Liver (tissue), 9 donors: ENCODE data around the gene CLDN5. TPM values are rescaled to one million over a fixed set of nuclear protein-coding genes. Genes with fewer than 3 reads are reported as not detected.

Source experiments
- DNase-seq: peaks from one replicate; pipeline ENCODE4 v3.0.0-alpha.2; 2017; ENCODE audit warnings: low spot score
- H3K27ac ChIP-seq, 2 donors: one replicate each; pipeline ENCODE4 v1.7.0; 2013; ENCODE audit warnings: inconsistent platforms in 2 of 2, low read length in 2 of 2, control low read depth in 1 of 2, low read depth in 1 of 2, mild to moderate bottlenecking in 1 of 2
- H3K27me3 ChIP-seq, 4 donors: one replicate each; pipeline versions ENCODE4 v1.6.1 to v1.7.0; 2013; ENCODE audit warnings: low read length in 3 of 4, inconsistent platforms in 1 of 4, mild to moderate bottlenecking in 1 of 4, moderate library complexity in 1 of 4; ENCODE audit not compliant: control insufficient read depth in 4 of 4, insufficient read depth in 4 of 4
- H3K36me3 ChIP-seq, 4 donors: one replicate each; pipeline versions ENCODE4 v1.6.1 to v1.7.0; 2013; ENCODE audit warnings: low read length in 3 of 4, mild to moderate bottlenecking in 3 of 4, low read depth in 1 of 4, moderate library complexity in 1 of 4; ENCODE audit not compliant: control insufficient read depth in 4 of 4, insufficient read depth in 3 of 4
- H3K4me1 ChIP-seq, 4 donors: one replicate each; pipeline versions ENCODE4 v1.6.1 to v1.7.0; 2013; ENCODE audit warnings: low read length in 3 of 4, mild to moderate bottlenecking in 3 of 4, moderate library complexity in 1 of 4; ENCODE audit not compliant: control insufficient read depth in 4 of 4, insufficient read depth in 4 of 4
- H3K4me3 ChIP-seq, 3 donors: one replicate each; pipeline versions ENCODE4 v1.6.1 to v1.7.0; 2013; ENCODE audit warnings: low read length in 3 of 3, control low read depth in 1 of 3, low read depth in 1 of 3, mild to moderate bottlenecking in 1 of 3
- H3K9ac ChIP-seq, 2 donors: one replicate each; pipeline ENCODE4 v1.7.0; 2013; ENCODE audit warnings: low read length in 2 of 2, mild to moderate bottlenecking in 2 of 2, moderate library complexity in 2 of 2, control low read depth in 1 of 2, low read depth in 1 of 2
- H3K9me3 ChIP-seq, 4 donors: one replicate each; pipeline versions ENCODE4 v1.6.1 to v1.7.0; 2013; ENCODE audit warnings: low read length in 3 of 4; ENCODE audit not compliant: control insufficient read depth in 4 of 4
- EGR1 ChIP-seq, 2 donors: IDR thresholded peaks; 2 replicates each; pipeline ENCODE4 v1.6.1; 2016 to 2018; ENCODE audit warnings: antibody characterized with exemption in 2 of 2, low read depth in 2 of 2
- FOXA1 ChIP-seq: IDR thresholded peaks from 2 replicates; pipeline ENCODE4 v1.6.1; 2016; ENCODE audit warnings: antibody characterized with exemption
- FOXA2 ChIP-seq: IDR thresholded peaks from 2 replicates; pipeline ENCODE4 v1.6.1; 2016; ENCODE audit warnings: antibody characterized with exemption
- GABPA ChIP-seq, 2 donors: IDR thresholded peaks in 1 of 2; conservative IDR thresholded peaks in 1 of 2; 2 replicates each; pipeline ENCODE4 v1.6.1; 2016; ENCODE audit warnings: antibody characterized with exemption in 2 of 2, mild to moderate bottlenecking in 1 of 2, moderate library complexity in 1 of 2
- HNF4G ChIP-seq: IDR thresholded peaks from 2 replicates; pipeline ENCODE4 v1.6.1; 2016; ENCODE audit warnings: antibody characterized with exemption
- JUND ChIP-seq, 2 donors: IDR thresholded peaks; 2 replicates each; pipeline ENCODE4 v1.6.1; 2016; ENCODE audit warnings: antibody characterized with exemption in 2 of 2
- NR2F2 ChIP-seq: IDR thresholded peaks from 2 replicates; pipeline ENCODE4 v1.6.1; 2016; ENCODE audit warnings: antibody characterized with exemption
- RXRA ChIP-seq, 2 donors: IDR thresholded peaks; 2 replicates each; pipeline ENCODE4 v1.6.1; 2017 to 2018; ENCODE audit warnings: antibody characterized with exemption in 2 of 2, mild to moderate bottlenecking in 1 of 2
- SP1 ChIP-seq: IDR thresholded peaks from 2 replicates; pipeline ENCODE4 v1.6.1; 2018; ENCODE audit warnings: antibody characterized with exemption, mild to moderate bottlenecking
- YY1 ChIP-seq: IDR thresholded peaks from 2 replicates; pipeline ENCODE4 v1.6.1; 2016; ENCODE audit warnings: antibody characterized with exemption, mild to moderate bottlenecking
- ZBTB33 ChIP-seq: IDR thresholded peaks from 2 replicates; pipeline ENCODE4 v1.6.1; 2016; ENCODE audit warnings: antibody characterized with exemption
- WGBS: extraction: QIAGEN DNeasy Blood & Tissue Kit; methylation state at CpG from one replicate; pipeline ENCODE4 v1.1.7; 2013; 5-methylcytosine and 5-hydroxymethylcytosine counted together
- polyA plus RNA-seq, 2 donors: library from polyadenylated mRNA; stranded (reverse) in 1 of 2; unstranded in 1 of 2; fragments of 200-250 nt in 1 of 2; fragments of >200 nt in 1 of 2; fragmentation: Nextera tagmentation in 1 of 2; extraction: Ambion mirVana in 1 of 2; gene quantifications; one replicate each; pipeline versions ENCODE4 v1.2.1 to v1.2.3, GENCODE V29; 2013 to 2015
- total RNA-seq, 2 donors: library from RNA; depleted of rRNA; stranded (reverse); fragments of >200 nt; gene quantifications; one replicate each; pipeline ENCODE4 v1.2.3, GENCODE V29; 2014
- TF ChIP-seq, protein P1 (sequence below): fragments of 150-350 bp; IDR thresholded peaks from 2 replicates; pipeline ENCODE4 v1.5.1; 2017; ENCODE audit warnings: improper control_type of control experiment, low read depth, low read length; ENCODE audit not compliant: missing input control
- donor health status: healthy.
- donor health status: healthy.
- donor health status: healthy.
- donor health status: healthy.
- donor health status: healthy.

The CLDN5 gene
- total and polyA plus RNA-seq, 4 donors = 15.6 to 31.5 (median 22.4) TPM

DNA sequence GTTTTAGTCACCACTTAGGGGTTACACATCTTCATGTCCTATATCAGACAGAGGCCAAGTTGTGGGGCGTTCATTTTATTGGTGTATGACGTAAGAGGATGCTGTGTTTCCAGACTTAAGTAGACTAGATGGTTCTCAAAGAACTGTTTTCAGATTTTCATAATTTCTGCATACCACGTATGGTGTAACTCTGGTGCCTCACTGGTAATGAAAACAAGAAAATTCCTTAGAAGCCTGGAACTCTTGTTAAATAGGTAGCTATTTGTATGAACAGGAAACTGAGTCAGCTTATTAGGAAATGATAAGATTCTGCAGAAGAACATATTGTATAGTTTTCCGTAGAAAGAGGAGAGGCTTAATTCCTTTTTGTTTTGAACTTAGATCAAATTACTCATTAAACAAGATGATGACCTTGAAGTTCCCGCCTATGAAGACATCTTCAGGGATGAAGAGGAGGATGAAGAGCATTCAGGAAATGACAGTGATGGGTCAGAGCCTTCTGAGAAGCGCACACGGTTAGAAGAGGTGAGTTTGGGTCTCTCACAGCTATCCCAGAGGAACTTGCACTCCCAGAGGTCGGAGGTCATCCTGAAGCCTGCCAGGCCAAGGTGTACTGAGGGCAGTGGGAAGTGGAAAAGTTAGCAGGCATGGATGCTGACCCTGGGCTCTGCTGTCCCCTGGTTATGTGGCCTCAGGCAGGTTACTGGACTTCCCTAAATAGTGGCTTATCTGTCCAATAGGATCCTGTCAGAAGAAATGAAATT, 40.5 kb downstream of the CLDN5 start:
- Histone ChIP-seq H3K9ac (no peak overlapping the region), H3K36me3 (no peaks in the 10 kb centered on the region), H3K4me3 (no peak overlapping the region), H3K27ac (no peak overlapping the region), H3K27me3 (no peaks in the 10 kb centered on the region), H3K9me3 (no peaks in the 10 kb centered on the region), H3K4me1 (peaks cover 3 to 7% (median 4%) of the 10 kb centered on the region in 4 donors)
- WGBS = 86% methylated on average over 8 of the region's 8 CpGs
- TF ChIP-seq GABPA (IDR thresholded peaks at IDR 0.05 in 1 of 2, conservative IDR thresholded peaks at IDR 0.05 in 1 of 2) = no peak
- no peak for TF ChIP-seq FOXA2
- TF ChIP-seq SP1 = no peak
- TF ChIP-seq, protein P1, sequence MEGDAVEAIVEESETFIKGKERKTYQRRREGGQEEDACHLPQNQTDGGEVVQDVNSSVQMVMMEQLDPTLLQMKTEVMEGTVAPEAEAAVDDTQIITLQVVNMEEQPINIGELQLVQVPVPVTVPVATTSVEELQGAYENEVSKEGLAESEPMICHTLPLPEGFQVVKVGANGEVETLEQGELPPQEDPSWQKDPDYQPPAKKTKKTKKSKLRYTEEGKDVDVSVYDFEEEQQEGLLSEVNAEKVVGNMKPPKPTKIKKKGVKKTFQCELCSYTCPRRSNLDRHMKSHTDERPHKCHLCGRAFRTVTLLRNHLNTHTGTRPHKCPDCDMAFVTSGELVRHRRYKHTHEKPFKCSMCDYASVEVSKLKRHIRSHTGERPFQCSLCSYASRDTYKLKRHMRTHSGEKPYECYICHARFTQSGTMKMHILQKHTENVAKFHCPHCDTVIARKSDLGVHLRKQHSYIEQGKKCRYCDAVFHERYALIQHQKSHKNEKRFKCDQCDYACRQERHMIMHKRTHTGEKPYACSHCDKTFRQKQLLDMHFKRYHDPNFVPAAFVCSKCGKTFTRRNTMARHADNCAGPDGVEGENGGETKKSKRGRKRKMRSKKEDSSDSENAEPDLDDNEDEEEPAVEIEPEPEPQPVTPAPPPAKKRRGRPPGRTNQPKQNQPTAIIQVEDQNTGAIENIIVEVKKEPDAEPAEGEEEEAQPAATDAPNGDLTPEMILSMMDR = no peak
- no peak for TF ChIP-seq FOXA1
- TF ChIP-seq HNF4G = no peak
- no peak for DNase-seq

DNA sequence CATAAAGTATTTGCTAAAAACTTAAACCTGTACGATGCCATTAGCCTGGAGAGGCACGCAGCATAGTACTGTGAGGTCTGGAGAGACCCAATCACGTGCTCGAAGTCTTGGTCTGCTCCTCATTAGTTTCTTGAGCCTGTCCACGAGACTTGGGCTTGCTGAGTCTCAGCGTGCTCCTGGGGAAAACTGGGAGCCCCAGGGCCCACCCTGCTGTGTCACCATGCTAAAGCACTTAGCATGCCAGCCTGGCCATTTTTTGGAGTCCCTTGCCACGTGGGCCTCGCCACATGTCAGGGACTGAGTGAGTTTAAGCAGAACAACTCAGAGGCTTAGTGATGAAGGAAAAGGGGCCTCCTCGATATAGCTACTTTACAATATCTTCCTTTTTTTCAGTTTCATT, 41.9 kb downstream of the CLDN5 start:
- Histone ChIP-seq H3K27ac (no peak overlapping the region), H3K4me1 (peaks cover 3 to 16% (median 15%) of the 10 kb centered on the region in 4 donors), H3K9me3 (no peaks in the 10 kb centered on the region), H3K9ac (no peak overlapping the region), H3K27me3 (no peaks in the 10 kb centered on the region), H3K36me3 (no peaks in the 10 kb centered on the region), H3K4me3 (no peak overlapping the region)
- no peak for TF ChIP-seq ZBTB33
- TF ChIP-seq SP1 = no peak
- no peak for TF ChIP-seq EGR1 (IDR thresholded peaks at IDR 0.05; ENCODE audit: low read depth in 2 of 2)
- no peak for TF ChIP-seq FOXA2
- no peak for TF ChIP-seq NR2F2
- no peak for TF ChIP-seq RXRA (IDR thresholded peaks at IDR 0.05)
- TF ChIP-seq HNF4G = no peak
- TF ChIP-seq JUND (IDR thresholded peaks at IDR 0.05) = no peak
- DNase-seq = no peak
- WGBS = 96% methylated on average over 9 of the region's 9 CpGs

GRCh38 chr22:19480789-19481188, 43.4 kb downstream of the CLDN5 start:
- no peak for TF ChIP-seq YY1
- TF ChIP-seq FOXA2 = no peak
- no peak overlapping the region for H3K4me3 ChIP-seq
- no peak overlapping the region for H3K9ac ChIP-seq
- H3K9me3 ChIP-seq = no peaks in the 10 kb centered on the region
- no peak for DNase-seq
- no peak overlapping the region for H3K27ac ChIP-seq
- WGBS = 70% methylated on average over 10 of the region's 10 CpGs
- H3K4me1 ChIP-seq = peaks cover 3 to 21% (median 17%) of the 10 kb centered on the region in 4 donors
- H3K36me3 ChIP-seq = peaks cover 0 to 2% (median 0%) of the 10 kb centered on the region in 4 donors
- H3K27me3 ChIP-seq = no peaks in the 10 kb centered on the region
